Ammon's horn (tissue), 1 donor: ENCODE data around the gene FAM241B.

ENCODE experiments used
- DNase-seq: peaks from one replicate; pipeline ENCODE4 v3.0.0-alpha.2; 2016; ENCODE audit warnings: low spot score

Gene FAM241B

DNA sequence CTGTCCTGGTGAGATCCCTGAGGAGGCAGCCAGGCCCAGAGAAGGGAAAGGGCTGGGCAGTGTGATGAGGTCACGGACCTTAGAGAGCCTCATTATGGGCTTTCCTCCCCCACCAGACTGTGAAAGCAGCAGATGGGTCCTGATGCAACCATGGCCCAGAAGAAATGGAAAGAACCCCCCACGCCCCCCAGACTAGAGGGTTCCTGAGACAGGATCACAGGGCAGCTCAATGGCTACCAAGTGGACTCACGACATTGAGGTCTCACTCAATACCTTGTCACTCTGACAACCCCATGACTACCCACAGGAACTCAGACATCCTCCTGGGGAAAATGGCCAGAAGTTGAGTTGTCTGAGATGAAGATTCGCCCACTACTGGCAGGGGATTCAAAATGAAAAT, 36.7 kb downstream of the FAM241B start:
- no peak for DNase-seq

- peak; percentile 47 for DNase-seq
Observed at GRCh38 chr10:69668721-69669120, 38.7 kb downstream of the FAM241B start.

DNA sequence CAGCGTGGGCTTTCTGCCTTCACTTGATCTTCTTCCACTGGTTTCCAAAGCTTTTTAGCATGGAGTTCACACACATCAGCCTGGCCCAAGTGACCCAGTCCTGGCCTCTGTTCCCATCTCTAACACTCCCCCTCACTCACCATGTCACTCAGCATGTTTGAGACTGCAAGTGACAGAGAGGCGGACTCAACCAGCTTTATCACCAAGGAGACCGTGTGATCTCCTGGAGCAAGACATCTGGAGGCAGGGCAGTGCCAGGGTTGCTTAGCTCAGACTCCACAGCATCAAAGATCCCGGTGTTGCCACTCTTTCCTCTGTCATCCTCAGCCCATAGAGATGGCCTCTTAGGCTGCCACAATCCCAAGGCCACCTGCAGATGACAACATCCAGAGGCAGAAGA, 39.4 kb downstream of the FAM241B start:
- DNase-seq: peak; percentile 28

GRCh38 chr10:69673521-69673920, 43.5 kb downstream of the FAM241B start:
- peak; percentile 65 for DNase-seq

DNA sequence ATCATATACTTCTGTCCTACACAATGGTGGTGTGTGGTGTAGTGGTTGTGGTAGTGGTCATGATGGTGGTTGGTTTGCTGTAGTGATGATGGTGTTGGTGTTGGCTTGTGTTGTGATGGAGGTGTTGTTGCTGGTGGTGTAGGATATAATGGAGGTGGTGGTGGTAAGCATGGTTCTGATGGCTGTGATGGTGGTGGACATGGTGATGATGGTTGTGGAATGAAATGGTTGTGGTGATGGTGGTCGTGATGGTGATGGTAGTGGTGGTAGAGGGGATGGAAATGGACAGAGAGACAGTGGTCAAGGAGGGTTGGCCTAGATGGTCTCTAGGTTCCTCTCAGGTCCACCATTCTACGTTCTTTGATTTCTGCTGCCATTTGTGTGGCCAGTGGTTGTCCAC, 44.7 kb downstream of the FAM241B start:
- no peak for DNase-seq

- no peak for DNase-seq
Observed at GRCh38 chr10:69676301-69676700, 46.3 kb downstream of the FAM241B start.

DNA sequence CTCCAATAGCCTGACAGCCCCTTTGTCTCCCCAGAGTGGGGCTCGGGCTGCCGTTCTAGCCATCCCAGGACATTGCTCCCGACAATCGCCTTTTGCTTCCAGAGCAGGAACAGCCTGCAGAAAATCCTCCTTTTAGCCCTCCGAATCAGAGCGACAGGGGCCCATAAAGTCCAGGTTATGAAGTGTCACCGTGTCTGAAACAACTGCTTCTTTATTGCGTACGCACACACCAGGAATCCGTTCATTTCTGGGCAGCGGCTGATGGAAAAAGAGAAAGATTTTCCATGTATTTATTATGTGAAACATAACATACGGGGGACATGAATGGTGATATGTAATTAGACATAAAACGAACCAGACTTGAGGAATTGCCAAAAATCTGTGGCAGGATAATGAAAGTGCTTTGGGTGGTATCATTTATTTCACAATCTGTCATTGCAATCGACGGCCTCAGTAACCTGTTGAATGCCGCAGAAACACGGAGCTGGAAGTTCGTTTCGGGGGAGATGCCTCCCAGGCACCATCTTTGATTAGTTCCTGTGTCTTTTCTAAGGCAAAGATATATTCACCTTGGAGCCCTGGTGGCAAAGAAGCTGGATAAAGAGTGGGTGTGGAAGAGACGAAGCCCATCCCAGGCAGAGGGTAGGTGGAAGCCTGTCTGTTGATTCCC, 48.1 kb downstream of the FAM241B start:
- DNase-seq: no peak

DNA sequence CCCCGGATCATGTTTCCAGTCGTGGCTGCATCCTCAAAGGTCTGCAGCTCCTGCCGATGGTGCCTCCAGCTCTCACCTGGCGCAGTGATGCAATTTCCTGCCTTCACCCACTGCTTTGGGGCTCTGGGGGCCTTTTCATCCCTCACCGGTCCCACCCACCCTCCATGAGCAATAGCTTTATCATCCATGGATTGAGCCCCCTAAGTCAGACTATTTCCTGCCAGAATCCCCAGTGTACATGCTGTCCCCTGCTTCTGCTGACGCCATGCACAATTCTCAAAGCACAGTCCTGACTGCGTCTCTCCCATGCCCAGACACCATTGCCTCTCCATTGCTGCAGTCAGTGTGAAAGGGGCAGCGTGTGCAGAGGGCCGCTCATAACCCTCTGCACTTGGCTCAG, 49.7 kb downstream of the FAM241B start:
- no peak for DNase-seq

- no peak for DNase-seq
Observed at GRCh38 chr10:69680610-69681009, 50.6 kb downstream of the FAM241B start.

DNA sequence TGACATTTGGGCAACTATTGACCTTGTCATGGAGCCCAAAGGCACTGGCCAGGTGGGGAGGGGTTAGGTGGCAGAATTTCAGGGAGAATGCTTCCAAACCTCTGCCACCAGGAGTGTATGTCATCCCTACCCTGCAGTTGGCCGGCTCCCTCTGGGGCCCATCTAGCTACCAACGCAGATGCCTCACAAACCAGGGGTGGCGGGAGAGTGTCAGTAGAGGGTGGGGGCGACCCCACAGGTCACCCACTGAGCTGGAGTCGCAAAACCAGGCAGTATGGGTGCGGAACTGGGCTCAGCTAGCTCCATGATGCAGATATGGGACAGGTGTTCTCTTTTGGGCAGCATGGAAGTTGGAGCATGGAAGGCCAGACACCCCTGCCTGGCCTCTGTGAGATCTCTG, 51.4 kb downstream of the FAM241B start:
- no peak for DNase-seq

DNA sequence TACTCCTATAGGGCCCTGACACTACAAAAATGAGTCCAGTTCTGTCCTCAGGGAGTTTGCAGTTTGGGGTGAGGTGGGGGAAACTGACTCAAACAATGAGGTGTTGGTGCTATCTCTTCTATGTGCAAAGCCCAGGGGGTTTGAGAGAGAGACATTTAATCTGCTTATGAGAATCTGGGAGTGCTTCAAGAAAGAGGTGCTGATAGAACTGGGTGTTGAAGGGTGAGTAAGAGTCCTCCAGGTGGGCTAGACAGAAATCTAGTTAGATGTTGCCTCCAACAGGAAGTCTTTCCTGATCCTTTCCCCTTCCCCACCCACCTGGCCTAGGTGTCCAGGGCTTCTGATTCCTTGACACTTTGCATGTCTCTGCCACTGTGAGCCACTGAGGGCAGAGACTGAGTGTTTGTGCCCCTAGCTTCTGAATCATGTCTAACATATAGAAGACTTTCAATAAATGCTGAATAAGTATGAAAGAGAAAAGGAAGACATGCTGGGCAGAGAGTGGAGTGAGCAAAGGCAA, 53.0 kb downstream of the FAM241B start:
- no peak for DNase-seq
